HT1080 (cell line): ENCODE results near the gene CHMP2B. TPM values are rescaled to one million over a fixed set of nuclear protein-coding genes. Genes with fewer than 3 reads are reported as not detected.

Source experiments
- small RNA-seq: library from RNA; depleted of rRNA; stranded (forward); fragments of <200 nt; gene quantifications from one replicate; pipeline ENCODE3, GENCODE V24; 2014
- total RNA-seq: library from RNA; depleted of rRNA; stranded (reverse); fragments of >200 nt; shearing (Covaris generic); gene quantifications from 2 replicates; pipeline ENCODE4 v1.2.3, GENCODE V29; 2014; rRNA removed

The CHMP2B gene
- total RNA-seq, 1 experiment from 2014 or later: 20.4 TPM

Small RNA genes lying within 50 kb of the gene (small RNA-seq; reads per million reads assigned to genes)
- gene MIR4795: not detected

Other genes starting within 250 kb of the CHMP2B start
- gene VGLL3, start 236.2 kb upstream of the CHMP2B start, total RNA-seq: 0.87 and 0.88 TPM in 2 replicates
- gene POU1F1, start 49.3 kb downstream of the CHMP2B start, total RNA-seq: not detected in 2 replicates